Activated CD4-positive, CD25-positive, alpha-beta regulatory T cell treated with anti-CD3 and anti-CD28 coated beads, Interleukin-2, amount 50 U/mL, for 24 hours (primary cell): ENCODE measurements around the gene NAGK.
"Not testable (repeated sequence)": the region's sequence is repeated elsewhere in the genome, so short reads cannot be mapped to it uniquely, and the experiment has no call there.

ENCODE experiments used
- ATAC-seq, 2 donors: fragments of 150-1000 bp; cut with Tn5 transposase; one replicate each; pipeline ENCODE4 v1.10.0; 2021; ENCODE audit warnings: mild to moderate bottlenecking in 1 of 2, moderate library complexity in 1 of 2

NAGK gene

DNA sequence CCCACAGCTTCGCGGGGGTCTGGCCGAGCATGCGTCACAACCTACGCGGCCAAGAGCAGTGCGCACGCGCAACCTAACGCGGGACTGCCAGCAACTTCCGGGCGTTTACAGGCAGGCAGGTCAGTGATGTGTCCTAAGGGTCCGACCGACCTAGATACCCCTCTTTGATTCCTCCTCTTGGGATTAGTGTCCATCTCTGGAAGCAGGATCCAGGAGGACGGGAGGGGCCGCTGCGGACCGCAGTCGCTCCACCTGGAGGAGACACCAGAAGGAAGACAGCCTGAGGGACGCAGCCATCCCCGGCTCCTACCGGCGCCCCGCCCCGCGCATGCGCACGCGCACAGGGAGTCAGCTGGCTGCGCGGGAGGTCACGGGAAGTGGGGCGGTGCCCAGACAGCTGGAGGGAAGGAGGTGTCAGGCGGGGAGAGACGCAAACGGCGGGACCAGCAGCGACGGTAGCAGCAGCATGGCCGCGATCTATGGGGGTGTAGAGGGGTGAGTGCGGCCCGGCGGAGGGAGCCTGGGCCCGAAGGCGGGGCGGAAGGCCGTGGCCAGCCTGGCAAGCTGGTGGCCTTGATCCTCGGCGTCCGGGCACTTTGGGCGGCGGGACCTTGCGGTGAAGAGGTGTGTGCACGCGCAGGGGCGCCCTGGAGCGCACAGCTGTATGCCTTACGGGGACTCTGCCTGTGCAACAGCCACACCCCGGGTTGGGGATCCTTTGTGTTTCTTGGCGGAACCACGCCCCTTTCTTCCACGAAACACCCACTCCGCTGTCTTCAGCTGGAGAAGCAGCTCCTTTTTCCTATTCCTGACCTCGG lies at the start of gene NAGK:
Gene NAGK (plus strand): TSS at position 431 of the 818 bp plus-strand sequence. CDS start 36 bp downstream, at position 467.
- peak; percentile 87 to 88 for ATAC-seq

DNA sequence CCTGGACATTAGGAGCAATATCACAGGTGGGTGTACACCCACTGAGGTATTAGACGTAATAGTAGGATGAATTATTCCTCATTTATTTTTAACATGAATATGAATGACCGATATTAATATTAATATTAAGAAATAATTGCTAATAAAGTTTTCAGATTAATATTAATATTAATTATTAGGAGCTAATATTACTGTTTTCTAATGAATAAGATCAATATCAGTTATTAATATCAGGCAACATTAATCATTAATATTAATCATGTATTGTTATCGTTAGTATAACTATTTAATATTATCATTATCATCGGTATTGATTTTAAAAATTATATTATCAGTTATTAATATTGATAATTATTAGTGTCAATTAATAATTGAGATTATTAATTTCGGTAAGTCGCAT lies 48.5 kb upstream of the NAGK start:
- not testable (repeated sequence) for ATAC-seq

DNA sequence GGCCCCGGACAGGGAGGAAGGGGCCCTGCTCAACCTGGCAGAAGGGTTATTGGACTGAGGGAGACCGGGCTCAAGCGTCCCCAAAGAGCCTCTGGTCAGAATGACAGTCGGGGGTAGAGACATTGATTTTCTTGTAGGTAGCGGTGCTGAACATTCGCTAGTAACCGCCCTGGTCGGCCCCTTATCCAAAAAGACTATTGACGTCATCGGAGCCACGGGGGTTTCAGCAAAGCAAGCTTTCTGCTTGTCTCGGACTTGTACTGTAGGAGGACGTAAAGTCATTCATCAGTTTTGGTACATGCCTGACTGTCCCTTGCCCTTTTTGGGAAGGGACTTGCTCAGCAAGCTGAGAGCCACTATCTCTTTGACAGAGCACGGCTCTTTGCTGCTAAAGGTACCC lies 47.1 kb upstream of the NAGK start:
- ATAC-seq, result not testable (repeated sequence)

DNA sequence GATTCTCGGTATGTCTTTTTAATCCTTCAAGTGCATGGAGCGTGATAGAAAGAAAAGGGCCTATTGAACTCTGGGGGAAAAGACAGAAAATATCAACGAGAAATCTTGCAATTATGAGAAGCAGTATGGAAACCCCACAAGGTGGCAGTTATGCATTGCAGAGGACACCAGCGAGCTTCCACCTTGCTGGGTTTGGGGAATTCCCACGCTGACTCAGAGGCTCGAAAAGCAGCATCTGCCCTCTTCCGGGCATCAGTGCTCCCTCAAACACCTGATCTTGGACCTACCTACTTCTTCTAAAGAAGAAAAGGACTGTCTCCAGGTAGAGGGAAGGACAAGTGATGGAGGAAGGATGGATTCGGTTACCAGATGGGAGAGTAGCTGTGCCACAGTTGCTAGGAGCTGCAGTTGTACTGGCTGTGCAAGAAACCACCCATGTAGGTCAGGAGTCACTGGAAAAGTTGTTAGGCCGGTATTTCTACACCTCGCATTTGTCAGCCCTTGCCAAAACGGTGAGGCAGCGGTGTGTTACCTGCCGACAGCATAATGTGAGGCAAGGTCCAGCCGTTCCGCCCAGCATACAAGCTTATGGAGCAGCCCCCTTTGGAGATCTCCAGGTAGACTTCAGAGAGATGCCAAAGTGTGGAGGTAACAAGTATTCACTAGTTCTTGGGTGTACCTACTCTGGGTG lies 44.8 kb upstream of the NAGK start:
- ATAC-seq, result not testable (repeated sequence)

DNA sequence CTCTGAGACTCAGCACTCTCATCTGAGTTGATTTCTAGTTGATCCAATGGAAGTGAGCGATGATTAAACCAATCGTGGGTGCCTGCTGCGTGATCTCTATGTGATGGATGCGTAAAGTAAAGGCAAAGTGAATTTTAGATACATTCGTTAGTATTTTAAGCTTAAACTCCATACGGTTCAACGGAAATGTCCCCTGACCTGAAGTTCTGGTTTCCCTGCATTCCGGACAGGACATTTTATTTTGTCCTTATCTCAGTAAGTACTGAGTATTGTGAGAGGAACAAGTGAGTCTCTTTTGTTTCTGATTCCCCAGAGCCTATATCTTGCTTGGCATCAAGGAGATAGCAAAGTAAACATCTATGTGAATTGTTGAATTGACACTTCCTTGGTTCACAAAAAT lies 32.2 kb upstream of the NAGK start:
- ATAC-seq, result not testable (repeated sequence)

DNA sequence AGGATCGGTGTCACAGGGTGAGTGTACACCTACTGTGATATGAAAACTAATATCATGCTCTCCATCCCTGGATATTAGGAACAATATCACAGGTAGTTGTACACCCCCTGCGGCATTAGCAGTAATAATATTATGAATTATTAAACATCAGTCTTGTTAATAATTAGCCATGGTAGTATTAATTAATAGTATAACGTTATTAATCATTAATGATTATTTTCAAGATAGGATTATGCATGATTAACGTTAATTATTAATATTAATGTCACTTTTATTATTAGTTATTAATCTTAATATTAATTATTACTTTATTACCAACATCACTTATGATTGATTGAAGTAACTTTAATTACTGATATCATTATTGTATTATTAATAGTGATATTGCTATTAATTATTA lies 26.2 kb upstream of the NAGK start:
- ATAC-seq, result no peak

DNA sequence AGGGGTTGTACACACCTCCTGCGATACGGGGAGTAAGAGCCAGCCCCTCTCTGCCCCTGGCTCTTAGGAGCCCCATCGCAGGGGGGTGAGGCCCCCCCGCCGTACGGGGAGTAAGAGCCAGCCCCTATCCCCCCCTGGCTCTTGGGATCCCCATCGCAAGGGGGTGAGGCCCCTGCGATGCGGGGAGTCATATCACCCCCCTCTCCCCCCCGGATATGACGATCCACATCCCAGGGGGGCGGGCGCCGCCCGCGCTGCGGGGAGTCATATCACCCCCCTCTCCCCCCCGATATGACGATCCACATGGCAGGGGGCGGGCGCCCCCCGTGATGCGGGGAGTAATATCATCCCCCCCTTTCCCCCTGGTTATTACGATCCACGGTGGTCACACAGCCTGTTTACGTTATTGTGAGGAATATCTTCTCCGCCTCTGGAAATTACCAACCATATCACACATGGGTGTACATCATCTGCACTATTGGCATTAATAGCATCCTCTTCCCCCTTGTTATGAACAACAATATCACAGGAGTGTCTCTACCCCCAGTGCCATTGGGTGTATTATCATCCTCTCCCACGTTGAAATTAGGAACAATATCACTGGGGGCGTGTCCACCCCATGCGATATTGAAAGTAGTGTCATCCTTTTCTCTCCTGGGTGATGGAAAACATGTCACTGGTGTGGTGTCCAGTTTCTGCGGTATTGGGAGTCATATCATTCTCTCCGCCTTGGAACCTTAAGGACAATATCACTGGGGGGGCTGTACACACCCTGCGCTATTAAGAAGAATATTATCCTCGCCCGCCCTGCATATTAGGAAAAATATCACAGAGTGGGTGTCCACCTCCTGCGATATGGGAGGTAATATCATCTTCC lies 24.7 kb upstream of the NAGK start:
- ATAC-seq, result no peak

DNA sequence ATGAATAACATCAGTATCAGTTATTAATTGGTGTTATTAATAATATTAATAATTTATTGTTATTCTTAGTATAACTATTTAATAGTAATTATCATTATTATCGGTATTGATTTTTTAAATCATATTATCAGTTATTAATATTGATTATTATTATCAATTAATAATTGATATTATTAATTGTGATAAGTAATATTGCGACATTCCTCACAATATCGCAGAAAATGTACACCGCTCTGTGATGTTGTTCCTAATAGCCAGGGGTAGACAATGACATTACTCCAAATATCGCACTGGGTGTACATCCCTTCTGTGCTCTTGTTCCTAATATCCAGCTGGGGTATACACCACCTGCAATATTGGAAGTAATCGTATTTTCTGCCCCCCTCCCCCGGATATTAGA lies 23.3 kb upstream of the NAGK start:
- no peak for ATAC-seq

DNA sequence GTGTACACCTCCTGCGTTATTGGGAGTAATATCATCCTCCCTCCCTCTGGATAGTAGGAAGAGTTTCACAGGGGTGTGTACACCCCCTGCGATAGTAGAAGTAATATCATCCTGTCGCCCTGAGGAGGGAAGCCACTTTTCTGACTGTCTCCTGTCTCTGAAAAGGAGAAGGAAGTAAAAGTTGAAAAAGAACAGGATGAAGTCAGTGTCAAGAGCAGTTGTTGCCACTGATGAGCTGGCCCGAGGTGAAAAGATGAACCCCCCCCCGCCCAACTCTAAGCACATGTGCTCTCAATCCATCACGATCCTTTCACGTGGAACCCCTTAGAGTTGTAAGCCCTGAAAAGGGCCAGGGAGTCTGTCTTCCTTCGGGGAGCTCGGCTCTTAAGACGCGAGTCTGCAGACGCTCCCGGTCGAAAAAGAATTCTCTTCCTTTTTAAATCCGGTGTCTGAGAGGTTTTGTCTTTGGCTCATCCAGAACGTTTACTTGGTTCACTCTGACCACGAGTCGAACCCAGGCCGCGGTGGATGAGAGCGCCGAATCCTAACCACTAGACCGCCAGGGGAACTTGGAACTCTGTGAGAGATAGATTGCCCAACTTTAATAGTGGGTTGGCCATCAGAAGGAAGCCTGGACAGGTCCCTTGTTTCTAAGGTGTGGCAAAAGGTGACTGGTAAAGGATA lies 22.4 kb upstream of the NAGK start:
- ATAC-seq, result no peak

DNA sequence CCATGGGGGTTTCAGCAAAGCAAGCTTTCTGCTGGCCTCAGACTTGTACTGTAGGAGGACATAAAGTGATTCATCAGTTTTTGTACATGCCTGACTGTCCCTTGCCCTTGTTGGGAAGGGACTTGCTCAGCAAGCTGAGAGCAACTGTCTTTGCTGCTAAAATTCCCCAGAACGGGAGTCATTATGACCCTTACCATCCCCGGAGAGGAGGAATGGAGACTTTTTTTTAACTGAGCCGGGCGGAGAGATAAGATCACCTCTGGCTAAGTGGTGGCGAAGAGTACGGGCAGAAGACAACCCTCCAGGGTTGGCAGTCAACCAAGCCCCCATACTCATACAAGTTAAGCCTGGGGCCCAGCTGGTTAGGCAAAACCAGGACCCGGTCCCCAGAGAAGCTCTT lies 20.4 kb upstream of the NAGK start:
- no peak for ATAC-seq

DNA sequence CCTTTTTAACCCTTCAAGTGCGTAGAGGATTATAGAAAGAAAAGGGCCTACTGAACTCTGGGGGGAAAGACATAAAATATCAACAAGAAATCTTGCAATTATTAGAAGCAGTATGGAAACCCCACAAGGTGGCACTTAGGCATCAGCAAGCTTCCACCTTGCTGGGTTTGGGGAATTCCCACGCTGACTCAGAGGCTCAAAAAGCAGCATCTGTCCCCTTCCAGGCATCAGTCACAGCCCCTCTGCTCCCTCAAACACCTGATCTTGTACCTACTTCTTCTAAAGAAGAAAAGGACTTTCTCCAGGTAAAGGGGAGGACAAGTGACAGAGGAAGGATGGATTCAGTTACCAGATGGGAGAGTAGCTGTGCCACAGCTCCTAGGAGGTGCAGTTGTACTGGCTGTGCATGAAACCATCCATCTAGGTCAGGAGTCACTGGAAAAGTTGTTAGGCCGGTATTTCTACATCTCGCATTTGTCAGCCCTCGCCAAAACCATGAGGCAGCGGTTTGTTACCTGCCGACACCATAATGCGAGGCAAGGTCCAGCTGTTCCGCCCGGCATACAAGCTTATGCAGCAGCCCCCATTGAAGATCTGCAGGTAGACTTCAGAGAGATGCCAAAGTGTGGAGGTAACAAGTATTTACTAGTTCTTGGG lies 18.6 kb upstream of the NAGK start:
- peak; percentile 58 to 83 for ATAC-seq

DNA sequence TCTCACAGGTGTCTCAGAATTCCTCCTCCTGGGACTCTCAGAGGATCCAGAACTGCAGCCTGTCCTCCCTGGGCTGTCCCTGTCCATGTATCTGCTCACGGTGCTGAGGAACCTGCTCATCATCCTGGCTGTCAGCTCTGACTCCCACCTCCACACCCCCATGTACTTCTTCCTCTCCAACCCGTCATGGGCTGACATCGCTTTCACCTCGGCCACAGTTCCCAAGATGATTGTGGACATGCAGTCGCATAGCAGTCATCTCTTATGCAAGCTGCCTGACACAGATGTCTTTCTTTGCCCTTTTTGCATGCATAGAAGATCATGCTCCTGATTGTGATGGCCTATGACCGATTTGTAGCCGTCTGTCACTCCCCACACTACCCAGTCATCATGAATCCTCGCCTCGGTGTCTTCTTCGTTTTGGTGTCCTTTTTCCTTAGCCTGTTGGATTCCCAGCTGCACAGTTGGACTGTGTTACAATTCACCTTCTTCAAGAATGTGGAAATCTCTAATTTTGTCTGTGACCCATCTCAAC lies 13.2 kb upstream of the NAGK start:
- ATAC-seq, result not testable (repeated sequence)

DNA sequence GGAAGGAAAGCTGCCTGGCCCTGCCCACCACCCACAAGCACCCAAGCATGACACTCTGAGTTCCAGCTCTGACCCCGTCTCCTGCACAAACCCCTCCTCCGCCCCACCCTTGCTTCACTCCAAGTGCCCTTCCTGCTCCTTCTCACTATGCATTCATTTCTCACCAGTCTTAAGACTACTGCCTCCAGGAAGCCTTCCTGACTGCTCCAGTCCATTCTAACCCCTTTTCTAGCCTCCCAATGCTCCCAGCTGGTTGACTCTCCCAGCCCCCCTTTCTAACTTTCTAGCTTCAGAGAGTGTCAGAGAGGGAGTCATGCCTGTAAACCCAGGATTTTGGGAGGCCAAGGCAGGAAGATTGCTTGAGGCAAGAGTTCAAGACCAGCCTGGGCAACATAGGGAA lies 8.2 kb upstream of the NAGK start:
- ATAC-seq, result no peak

DNA sequence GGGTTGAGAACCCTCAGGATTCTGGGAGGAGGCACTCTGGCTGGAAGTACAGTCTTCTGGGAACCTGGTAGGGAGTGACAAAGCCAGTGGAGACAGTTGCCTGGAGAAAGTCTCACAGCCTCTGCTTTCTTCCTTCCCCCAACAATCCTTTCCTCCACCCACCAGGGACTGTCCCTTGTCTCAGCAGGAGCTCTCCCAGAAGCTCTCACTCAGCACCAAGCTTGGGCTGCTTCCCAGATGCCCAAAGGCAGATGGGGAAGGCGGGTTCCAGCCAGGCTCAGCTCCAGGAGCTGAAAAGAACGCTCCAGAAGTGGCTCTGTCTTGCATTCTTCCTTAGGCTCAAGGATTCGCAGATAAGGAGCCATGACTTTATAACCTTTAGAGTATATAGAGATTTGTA lies 7.6 kb upstream of the NAGK start:
- no peak for ATAC-seq

DNA sequence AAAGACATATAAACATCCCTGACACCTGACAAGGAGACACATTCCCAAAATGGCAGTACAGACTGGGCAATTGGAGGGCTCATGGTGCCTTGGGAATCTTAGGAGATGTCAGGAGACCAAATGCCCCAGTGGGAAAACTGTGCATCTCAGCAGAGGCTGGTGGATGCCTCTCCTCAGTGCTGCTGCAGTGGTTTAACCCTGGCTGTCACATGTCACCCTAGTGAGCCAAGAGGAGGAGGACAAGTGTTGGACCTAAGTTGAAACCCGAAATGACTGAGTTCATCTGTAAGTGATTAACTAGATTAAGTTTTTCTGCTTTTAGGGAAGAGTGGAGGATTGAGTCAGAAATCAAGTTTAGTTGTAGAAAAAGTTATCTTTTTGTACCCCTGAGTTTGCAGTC lies 5.2 kb upstream of the NAGK start:
- ATAC-seq, result no peak

DNA sequence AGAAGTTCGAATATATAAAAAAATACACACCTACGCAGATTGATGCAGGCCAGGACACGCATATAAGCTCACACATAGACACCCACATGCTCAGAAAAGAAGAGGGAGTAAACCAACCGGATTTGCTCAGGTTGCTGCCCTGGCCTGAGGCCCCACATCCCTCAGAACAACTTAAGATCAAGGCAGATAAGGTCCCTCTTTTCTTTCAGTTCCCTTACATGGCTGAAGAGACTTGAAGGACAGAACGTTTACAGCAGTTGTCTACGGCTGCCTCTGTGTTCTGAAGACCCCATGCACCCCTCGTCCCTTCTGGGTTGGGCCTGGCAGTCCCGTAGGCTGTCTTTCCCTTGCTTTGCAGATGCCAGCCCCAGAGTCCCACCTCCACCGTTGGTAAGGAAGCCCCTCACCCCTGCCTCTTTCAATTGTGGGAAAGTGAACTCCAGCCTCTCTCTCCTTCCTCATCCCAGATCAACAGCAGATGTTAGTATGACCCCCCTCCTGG lies 4.3 kb upstream of the NAGK start:
- ATAC-seq, result no peak

DNA sequence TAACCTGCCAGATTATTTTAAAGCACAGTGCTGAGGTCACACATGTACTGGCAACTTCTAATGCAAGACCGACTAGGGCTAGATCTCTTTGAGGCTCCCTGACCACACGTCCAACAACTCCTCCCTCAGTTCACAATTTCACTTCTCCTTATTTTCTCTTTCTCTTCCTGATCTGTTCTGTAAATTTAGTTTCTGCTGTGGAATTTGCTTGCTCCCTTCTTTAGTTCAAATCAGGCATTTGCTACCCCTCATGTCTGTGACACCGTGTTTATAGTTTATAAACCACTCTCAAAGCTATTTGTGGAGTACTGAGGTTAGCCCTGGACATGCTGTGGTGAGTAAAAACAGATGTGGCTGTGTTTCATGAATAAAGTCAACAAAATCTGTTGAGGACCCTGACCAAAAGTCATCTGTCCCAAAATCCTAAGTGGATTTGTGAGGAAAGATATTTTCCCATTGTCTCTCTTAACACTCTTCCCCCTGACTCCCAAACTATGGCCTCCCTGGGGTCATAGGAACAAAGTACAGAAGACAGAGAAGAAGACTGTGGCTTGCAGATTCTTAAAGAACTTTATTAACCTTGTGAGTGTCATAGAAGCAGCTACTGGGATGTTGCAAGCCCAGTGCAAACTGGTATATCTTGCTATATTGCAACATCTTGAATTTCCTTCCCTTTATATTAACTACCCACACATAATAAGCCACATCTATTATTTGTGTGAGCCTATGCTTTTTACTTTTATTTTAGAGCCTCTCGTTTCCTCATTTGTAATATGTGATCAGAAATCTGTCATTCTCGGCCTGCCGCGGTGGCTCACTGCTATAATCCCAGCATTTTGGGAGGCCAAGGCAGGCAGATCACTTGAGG lies 3.5 kb upstream of the NAGK start:
- no peak for ATAC-seq

DNA sequence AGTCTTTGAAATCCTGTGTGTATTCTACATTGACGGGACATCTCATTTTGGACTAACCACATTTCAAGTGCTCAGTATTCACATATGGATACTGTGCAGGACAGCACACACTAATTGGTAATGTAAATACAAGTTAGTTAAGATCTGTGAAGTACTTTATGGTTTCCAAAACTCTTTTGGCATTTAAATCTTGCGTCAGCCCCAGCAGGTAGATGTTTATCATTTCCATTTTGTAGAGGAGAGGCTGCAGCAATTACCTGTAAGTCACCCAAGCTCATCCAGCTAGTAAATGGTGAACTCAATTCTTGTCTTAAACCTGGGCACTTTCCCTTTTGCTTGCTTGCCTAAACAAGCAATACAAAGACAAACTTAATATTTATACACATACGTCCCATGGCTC lies 1.6 kb upstream of the NAGK start:
- ATAC-seq, result no peak

DNA sequence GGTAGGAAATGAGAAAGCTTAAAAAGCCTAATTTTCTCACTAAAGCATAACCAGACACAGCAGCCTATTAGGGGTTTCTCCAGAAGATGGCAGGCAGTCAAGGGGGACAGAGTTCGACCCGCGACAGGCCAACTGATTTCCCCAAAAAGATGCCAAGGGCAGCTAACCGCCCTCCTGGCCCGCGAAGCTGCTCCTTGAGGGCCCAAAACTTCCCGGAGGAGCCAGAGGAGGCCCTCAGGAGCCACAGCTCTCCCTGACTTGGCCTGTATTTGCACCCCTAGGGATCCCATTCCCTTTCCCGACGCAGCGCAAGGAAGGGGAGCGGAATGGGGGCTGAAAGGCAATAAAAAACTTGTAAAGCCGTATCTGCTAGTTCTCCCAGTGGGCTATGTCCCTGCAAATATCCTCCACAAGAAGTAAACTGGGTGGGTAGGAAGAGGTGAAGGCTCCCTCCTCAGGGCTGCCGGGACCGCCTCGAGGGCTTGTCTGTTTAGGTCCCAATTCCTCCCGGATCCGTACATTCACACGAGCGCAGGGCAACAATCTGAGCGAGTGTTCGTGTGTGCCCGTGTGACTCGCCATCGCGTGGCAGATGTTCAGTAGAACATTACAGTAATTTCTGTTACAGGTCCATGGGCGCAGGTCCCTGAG lies 756 bp upstream of the NAGK start:
- ATAC-seq, result no peak

DNA sequence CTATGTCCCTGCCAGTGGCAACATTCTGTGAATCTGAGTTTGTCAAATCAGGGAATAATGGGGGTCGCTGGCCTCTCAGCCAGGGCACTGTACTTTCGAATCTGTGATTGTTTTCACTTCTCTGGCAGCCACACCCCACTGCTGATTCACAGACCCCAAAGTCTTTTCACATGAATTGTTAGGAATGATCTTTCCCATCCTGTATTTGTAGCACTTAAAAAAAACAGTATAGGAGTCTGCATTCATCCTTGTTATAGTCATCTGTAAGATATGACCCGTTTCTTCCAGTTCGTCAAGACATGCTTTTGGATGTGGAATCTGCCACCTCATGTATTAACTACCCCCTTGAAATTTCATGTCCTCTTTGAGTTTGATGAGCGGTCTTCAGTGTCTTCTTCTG lies 928 bp downstream of the NAGK start:
- ATAC-seq, result no peak
